Measurements from ENCODE around the gene INTS1. TPM values are rescaled to one million over a fixed set of nuclear protein-coding genes. Genes with fewer than 3 reads are reported as not detected.

Gene INTS1
- total and polyA plus RNA-seq, 2 of the 4 experiments (the other 2 are of a cell fraction): 9.3 to 40.1 TPM

- H3K79me1 ChIP-seq (ENCODE audit: low read depth in 1 of 2, low read length in 2 of 2): peaks cover 0 to 28% of the 10 kb centered on the region in 2 experiments; a peak in 2 of 4 replicates
- no TSS peak for BruUV-seq (replicated peaks)
- H3K9me1 ChIP-seq (ENCODE audit: insufficient read depth, low read length): peaks cover 7% of the 10 kb centered on the region; the same call in 1 of the 2 replicates
- H4K5ac ChIP-seq (ENCODE audit: low read depth, low read length): no peak overlapping the region
- no peak for ATAC-seq (ENCODE audit: low read depth)
- in situ Hi-C loops (cut with MboI; ENCODE audit: low sequenced_read_pairs): no loop called here
- no peak overlapping the region for H2BK5ac ChIP-seq (ENCODE audit: low read depth, low read length, poor library complexity, severe bottlenecking)
- ChIA-PET POLR2A (ENCODE audit: unreplicated experiment) (no interaction called here), CTCF (no interaction called here)
- H3K9me3 ChIP-seq (ENCODE audit: control insufficient read depth, insufficient read depth, low read length): no peaks in the 10 kb centered on the region
- H2AK5ac ChIP-seq (ENCODE audit: low read depth, low read length): peak overlapping the region; percentile 66; the same call in 1 of the 2 replicates
- dilution Hi-C loops (cut with HindIII; ENCODE audit: low sequenced_read_pairs, unreplicated experiment): no loop called here
- H2AK9ac ChIP-seq (replicated peaks; ENCODE audit: low read depth, low read length, poor library complexity): no peak overlapping the region
- no peaks in the 10 kb centered on the region for H3K36me3 ChIP-seq (ENCODE audit: control insufficient read depth, insufficient read depth, low read length)
- H3K4me3 ChIP-seq (ENCODE audit: insufficient read depth, low read depth, low read length): no peak overlapping the region
- H2AFZ ChIP-seq (replicated peaks; ENCODE audit: low read length, poor library complexity): peak overlapping the region; percentile 56
- H3K4me1 ChIP-seq (ENCODE audit: control insufficient read depth, insufficient read depth, low read length): peaks cover 26% of the 10 kb centered on the region
- peak overlapping the region; percentile 44 for H3K4ac ChIP-seq (ENCODE audit: low read depth, low read length)
- peak overlapping the region in 1 of 2 experiments; percentile 37; a peak in 1 of 4 replicates for H4K8ac ChIP-seq (ENCODE audit: low read depth in 2 of 2, low read length in 2 of 2)
- H4K91ac ChIP-seq (ENCODE audit: insufficient read depth, low read depth, low read length): no peak overlapping the region
- no peak overlapping the region for H3K9ac ChIP-seq (ENCODE audit: low read depth, low read length)
- H3K4me2 ChIP-seq (ENCODE audit: low read depth, low read length): no peak overlapping the region
- H4K20me1 ChIP-seq (ENCODE audit: insufficient read depth, low read length): peaks cover 31% of the 10 kb centered on the region
- TF ChIP-seq MAFK (IDR thresholded peaks at IDR 0.05; ENCODE audit: low read depth, low read length) (no peak), RAD21 (IDR thresholded peaks at IDR 0.05; ENCODE audit: low read length) (no peak), POLR2A (IDR thresholded peaks at IDR 0.05; ENCODE audit: low read depth, low read length) (no peak), SMC3 (IDR thresholded peaks at IDR 0.05; ENCODE audit: low read depth, low read length) (no peak), MAZ (IDR thresholded peaks at IDR 0.05; ENCODE audit: borderline replicate concordance, low read depth, low read length) (no peak), NFE2L2 (IDR thresholded peaks at IDR 0.05; ENCODE audit: low read depth, low read length) (no peak), CEBPB (IDR thresholded peaks at IDR 0.05; ENCODE audit: low read depth, low read length) (no peak), ELK1 (IDR thresholded peaks at IDR 0.05; ENCODE audit: borderline replicate concordance, low read depth, low read length) (no peak), RCOR1 (IDR thresholded peaks at IDR 0.05; ENCODE audit: insufficient replicate concordance, low read length) (no peak), FOS (IDR thresholded peaks at IDR 0.05; ENCODE audit: low read depth, low read length) (no peak), CTCF (conservative IDR thresholded peaks at IDR 0.05; ENCODE audit: low read depth, low read length) (no peak), CHD1 (IDR thresholded peaks at IDR 0.05; ENCODE audit: low read depth, low read length) (no peak)
- WGBS, 2 experiments (ENCODE audit: extremely low coverage in 2 of 2, insufficient read length in 1 of 2): 72% methylated on average over 8 of the region's 21 CpGs; no CpG with 5 or more reads in 1 of the 2 experiments
- no peaks in the 10 kb centered on the region for H3K27me3 ChIP-seq (ENCODE audit: control insufficient read depth, insufficient read depth, low read length)
- no peak overlapping the region for H2BK20ac ChIP-seq (ENCODE audit: low read depth, low read length)
- intact Hi-C loops (cut with micrococcal nuclease): no loop called here
- H2BK15ac ChIP-seq (ENCODE audit: low read depth, low read length): no peak overlapping the region; the same call in 2 of the 3 replicates
- no peak overlapping the region for H3K27ac ChIP-seq (ENCODE audit: insufficient read depth, low read length)
- H3K18ac ChIP-seq (ENCODE audit: low read depth, low read length): no peak overlapping the region
- no peak overlapping the region for H3K14ac ChIP-seq (replicated peaks; ENCODE audit: low read depth, low read length)
- no peak for DNase-seq
- H2BK120ac ChIP-seq (ENCODE audit: low read depth, low read length): no peak overlapping the region
- H3K23ac ChIP-seq (ENCODE audit: low read depth, low read length): no peak overlapping the region
- H3K56ac ChIP-seq (ENCODE audit: extremely low read depth, insufficient read depth, low read length): no peak overlapping the region
Observed at GRCh38 chr7:1529383-1530116, 25.4 kb upstream of the INTS1 start.

All from IMR-90 (cell line).